ENCODE measurements around the gene FBXO2. TPM values are rescaled to one million over a fixed set of nuclear protein-coding genes. Genes with fewer than 3 reads are reported as not detected.

The FBXO2 gene
- total RNA-seq, 1 experiment from 2014 or later, result 131 TPM

DNA sequence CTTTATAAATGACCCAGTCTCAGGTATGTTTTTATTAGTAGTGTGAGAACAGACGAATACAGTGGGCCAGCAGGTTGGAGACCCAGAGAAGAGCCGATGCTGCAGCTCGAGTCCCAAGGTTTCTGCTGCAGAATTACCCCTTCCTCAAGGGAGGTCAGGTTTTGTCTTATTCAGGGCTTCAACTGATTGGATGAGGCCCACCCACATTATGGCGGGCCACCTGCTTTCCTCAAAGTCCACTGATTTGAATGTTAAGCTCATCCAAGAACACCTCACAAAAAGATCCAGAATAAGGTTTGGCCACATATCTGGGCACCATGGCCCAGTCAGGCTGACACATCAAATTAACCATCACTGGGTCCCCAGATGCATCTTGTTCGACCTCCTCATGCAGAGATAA lies 40.9 kb downstream of the FBXO2 start:
- BruUV-seq (replicated peaks), result no TSS peak
- Histone ChIP-seq H3K27ac (ENCODE audit: low read length) (no peak overlapping the region), H3K36me3 (ENCODE audit: control insufficient read depth, insufficient read depth, low read length) (no peaks in the 10 kb centered on the region), H3K4me1 (ENCODE audit: control insufficient read depth, insufficient read depth, low read length) (no peaks in the 10 kb centered on the region), H3K9me3 (ENCODE audit: control insufficient read depth, insufficient read depth, low read depth, low read length) (no peaks in the 10 kb centered on the region), H3K4me3 (ENCODE audit: low read depth in 2 of 2, low read length in 2 of 2) (no peak overlapping the region), H3K27me3 (ENCODE audit: control insufficient read depth, insufficient read depth, low read length) (no peaks in the 10 kb centered on the region)
- CTCF ChIA-PET, result no interaction called here
- TF ChIP-seq, protein P1, sequence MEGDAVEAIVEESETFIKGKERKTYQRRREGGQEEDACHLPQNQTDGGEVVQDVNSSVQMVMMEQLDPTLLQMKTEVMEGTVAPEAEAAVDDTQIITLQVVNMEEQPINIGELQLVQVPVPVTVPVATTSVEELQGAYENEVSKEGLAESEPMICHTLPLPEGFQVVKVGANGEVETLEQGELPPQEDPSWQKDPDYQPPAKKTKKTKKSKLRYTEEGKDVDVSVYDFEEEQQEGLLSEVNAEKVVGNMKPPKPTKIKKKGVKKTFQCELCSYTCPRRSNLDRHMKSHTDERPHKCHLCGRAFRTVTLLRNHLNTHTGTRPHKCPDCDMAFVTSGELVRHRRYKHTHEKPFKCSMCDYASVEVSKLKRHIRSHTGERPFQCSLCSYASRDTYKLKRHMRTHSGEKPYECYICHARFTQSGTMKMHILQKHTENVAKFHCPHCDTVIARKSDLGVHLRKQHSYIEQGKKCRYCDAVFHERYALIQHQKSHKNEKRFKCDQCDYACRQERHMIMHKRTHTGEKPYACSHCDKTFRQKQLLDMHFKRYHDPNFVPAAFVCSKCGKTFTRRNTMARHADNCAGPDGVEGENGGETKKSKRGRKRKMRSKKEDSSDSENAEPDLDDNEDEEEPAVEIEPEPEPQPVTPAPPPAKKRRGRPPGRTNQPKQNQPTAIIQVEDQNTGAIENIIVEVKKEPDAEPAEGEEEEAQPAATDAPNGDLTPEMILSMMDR (IDR thresholded peaks at IDR 0.05), result no peak
- no peak for TF ChIP-seq POLR2AphosphoS5 (IDR thresholded peaks at IDR 0.05; ENCODE audit: low read depth, low read length)
- TF ChIP-seq, protein P2, sequence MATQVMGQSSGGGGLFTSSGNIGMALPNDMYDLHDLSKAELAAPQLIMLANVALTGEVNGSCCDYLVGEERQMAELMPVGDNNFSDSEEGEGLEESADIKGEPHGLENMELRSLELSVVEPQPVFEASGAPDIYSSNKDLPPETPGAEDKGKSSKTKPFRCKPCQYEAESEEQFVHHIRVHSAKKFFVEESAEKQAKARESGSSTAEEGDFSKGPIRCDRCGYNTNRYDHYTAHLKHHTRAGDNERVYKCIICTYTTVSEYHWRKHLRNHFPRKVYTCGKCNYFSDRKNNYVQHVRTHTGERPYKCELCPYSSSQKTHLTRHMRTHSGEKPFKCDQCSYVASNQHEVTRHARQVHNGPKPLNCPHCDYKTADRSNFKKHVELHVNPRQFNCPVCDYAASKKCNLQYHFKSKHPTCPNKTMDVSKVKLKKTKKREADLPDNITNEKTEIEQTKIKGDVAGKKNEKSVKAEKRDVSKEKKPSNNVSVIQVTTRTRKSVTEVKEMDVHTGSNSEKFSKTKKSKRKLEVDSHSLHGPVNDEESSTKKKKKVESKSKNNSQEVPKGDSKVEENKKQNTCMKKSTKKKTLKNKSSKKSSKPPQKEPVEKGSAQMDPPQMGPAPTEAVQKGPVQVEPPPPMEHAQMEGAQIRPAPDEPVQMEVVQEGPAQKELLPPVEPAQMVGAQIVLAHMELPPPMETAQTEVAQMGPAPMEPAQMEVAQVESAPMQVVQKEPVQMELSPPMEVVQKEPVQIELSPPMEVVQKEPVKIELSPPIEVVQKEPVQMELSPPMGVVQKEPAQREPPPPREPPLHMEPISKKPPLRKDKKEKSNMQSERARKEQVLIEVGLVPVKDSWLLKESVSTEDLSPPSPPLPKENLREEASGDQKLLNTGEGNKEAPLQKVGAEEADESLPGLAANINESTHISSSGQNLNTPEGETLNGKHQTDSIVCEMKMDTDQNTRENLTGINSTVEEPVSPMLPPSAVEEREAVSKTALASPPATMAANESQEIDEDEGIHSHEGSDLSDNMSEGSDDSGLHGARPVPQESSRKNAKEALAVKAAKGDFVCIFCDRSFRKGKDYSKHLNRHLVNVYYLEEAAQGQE (IDR thresholded peaks at IDR 0.05; ENCODE audit: insufficient read depth in 1 of 2, low read depth in 2 of 2, low read length in 1 of 2), result no peak
- no peak for TF ChIP-seq TCF7L2 (IDR thresholded peaks at IDR 0.05; ENCODE audit: low read depth, low read length)
- TF ChIP-seq SIN3A (IDR thresholded peaks at IDR 0.05; ENCODE audit: borderline replicate concordance, insufficient read depth, low read depth, low read length), result no peak
- in situ Hi-C loops (cut with HindIII; ENCODE audit: low pct_unique_long_range_greater_than_20kb, low sequenced_read_pairs), result no loop called here
- ATAC-seq, result no peak
- POLR2A ChIA-PET, result no interaction called here
- no peak for DNase-seq (ENCODE audit: low read depth, low spot score)
- intact Hi-C loops (cut with micrococcal nuclease; ENCODE audit: unreplicated experiment), result no loop called here

DNA sequence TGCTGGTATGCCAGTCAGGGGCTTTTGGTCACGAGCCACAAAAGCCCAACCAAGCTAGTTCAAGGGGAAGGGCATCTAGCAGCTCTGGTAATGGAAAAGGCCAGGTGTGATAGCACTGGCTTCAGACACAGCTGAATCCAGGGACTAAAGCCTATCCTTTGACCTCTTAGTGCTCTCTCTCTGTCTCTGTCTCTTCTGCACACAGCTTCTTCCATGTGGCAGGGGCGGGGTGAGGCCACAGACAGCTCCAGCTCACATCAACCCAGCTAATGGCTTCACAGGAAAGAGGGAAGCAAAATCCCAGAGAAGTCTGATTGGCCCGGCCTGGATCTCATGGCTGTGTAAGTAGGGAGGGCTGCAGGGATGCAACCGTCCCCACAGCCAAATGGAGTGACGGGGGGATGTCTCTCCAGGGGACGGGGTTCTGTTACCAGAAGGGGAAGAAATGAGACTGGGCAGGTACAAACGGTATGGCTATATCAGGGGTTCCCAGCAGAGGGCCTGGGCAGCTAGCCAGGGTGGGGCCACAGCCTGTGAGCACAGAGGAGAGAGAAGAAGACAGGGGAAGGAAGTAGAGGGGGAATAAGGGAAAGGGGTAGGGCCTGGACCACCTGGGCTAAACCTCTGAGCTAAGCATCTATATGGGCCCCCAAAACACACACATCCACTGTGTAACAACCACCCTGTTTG lies 42.4 kb downstream of the FBXO2 start:
- no peak for TF ChIP-seq SIN3A (IDR thresholded peaks at IDR 0.05; ENCODE audit: borderline replicate concordance, insufficient read depth, low read depth, low read length)
- TF ChIP-seq, protein P2 (IDR thresholded peaks at IDR 0.05; ENCODE audit: insufficient read depth in 1 of 2, low read depth in 2 of 2, low read length in 1 of 2), result no peak
- TF ChIP-seq POLR2AphosphoS5 (IDR thresholded peaks at IDR 0.05; ENCODE audit: low read depth, low read length), result no peak
- TF ChIP-seq, protein P1 (IDR thresholded peaks at IDR 0.05), result no peak
- TF ChIP-seq TCF7L2 (IDR thresholded peaks at IDR 0.05; ENCODE audit: low read depth, low read length), result no peak
- Histone ChIP-seq H3K27ac (ENCODE audit: low read length) (no peak overlapping the region), H3K4me1 (ENCODE audit: control insufficient read depth, insufficient read depth, low read length) (no peaks in the 10 kb centered on the region), H3K27me3 (ENCODE audit: control insufficient read depth, insufficient read depth, low read length) (no peaks in the 10 kb centered on the region), H3K9me3 (ENCODE audit: control insufficient read depth, insufficient read depth, low read depth, low read length) (no peaks in the 10 kb centered on the region), H3K4me3 (ENCODE audit: low read depth in 2 of 2, low read length in 2 of 2) (no peak overlapping the region), H3K36me3 (ENCODE audit: control insufficient read depth, insufficient read depth, low read length) (no peaks in the 10 kb centered on the region)
- CTCF ChIA-PET, result no interaction called here
- ATAC-seq (no peak), DNase-seq (ENCODE audit: low read depth, low spot score) (no peak)
- POLR2A ChIA-PET, result interaction anchor here (0.6 kb wide), 1 partner anchor 204 kb away, joined by 3 read pairs; no protein-coding TSS in a partner anchor
- in situ Hi-C loops (cut with HindIII; ENCODE audit: low pct_unique_long_range_greater_than_20kb, low sequenced_read_pairs), result no loop called here
- no TSS peak for BruUV-seq (replicated peaks)
- intact Hi-C loops (cut with micrococcal nuclease; ENCODE audit: unreplicated experiment), result no loop called here
